Uterus (tissue), 2 donors: ENCODE measurements around the gene USP34.

Experiments used
- CTCF ChIP-seq, 4 experiments: fragments of 200-600 bp in 2 of 4; fragments of 450-650 bp in 2 of 4; sonication (generic) in 2 of 4; IDR thresholded peaks; one replicate each; pipeline ENCODE4 v1.5.1; 2016 to 2019; ENCODE audit warnings: antibody characterized with exemption in 4 of 4, mild to moderate bottlenecking in 2 of 4, moderate library complexity in 1 of 4
- POLR2A ChIP-seq, 2 donors: fragments of 450-650 bp; IDR thresholded peaks; one replicate each; pipeline ENCODE4 v1.6.1; 2016; ENCODE audit warnings: antibody characterized with exemption in 2 of 2, mild to moderate bottlenecking in 1 of 2, moderate library complexity in 1 of 2

- TF ChIP-seq CTCF (IDR thresholded peaks at IDR 0.05) = no peak
- no peak for TF ChIP-seq POLR2A (IDR thresholded peaks at IDR 0.05)
These were observed 34.1 kb upstream of the USP34 start for GRCh38 chr2:61504949-61505348.
